Measurements from ENCODE around the gene FHOD3. TPM values are rescaled to one million over a fixed set of nuclear protein-coding genes. Genes with fewer than 3 reads are reported as not detected.

Gene FHOD3
- total and polyA plus RNA-seq, 2 of the 8 experiments (the other 6 are each of a cell fraction or from before 2014, with no cell fraction given), result 9.7 to 10.5 TPM

DNA sequence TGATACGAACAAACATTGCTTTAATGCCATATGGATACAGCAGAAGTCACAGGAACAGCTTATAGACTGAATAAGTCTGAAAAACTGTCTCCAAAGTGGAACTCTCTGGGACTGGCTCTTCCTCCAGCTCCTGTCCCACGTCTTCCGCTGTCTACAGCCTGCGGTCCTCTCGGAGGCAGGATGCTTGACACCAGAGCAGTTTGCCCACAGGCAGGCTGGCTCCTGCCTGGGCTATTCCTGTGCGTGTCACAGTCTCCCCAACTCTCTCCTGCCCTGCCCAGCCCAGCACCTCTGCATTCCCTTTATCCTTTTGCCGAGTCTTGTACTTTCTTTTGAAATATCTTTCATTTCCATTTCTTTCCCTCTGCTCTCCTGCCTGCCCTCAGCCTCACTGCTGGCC, 234.1 kb downstream of the FHOD3 start:
- no peak overlapping the region for H2AFZ ChIP-seq (ENCODE audit: low read length)
- WGBS, 2 experiments (ENCODE audit: extremely low coverage in 1 of 2, insufficient coverage in 1 of 2, insufficient read length in 1 of 2, insufficient replicate concordance in 2 of 2, low coverage in 1 of 2, low lambda C conversion rate in 2 of 2, missing lambda C conversion rate in 1 of 2), result 91% methylated on average over 7 of the region's 7 CpGs; no CpG with 5 or more reads in 1 of the 2 experiments
- no peak overlapping the region for H3K4me3 ChIP-seq (ENCODE audit: extremely low read depth in 1 of 4, insufficient read depth in 2 of 4, low read depth in 3 of 4, low read length in 4 of 4)
- no peaks in the 10 kb centered on the region for H3K27me3 ChIP-seq (replicated peaks in 1 of 4; ENCODE audit: control insufficient read depth in 3 of 4, extremely low read depth in 1 of 4, insufficient read depth in 3 of 4, low read length in 3 of 4)
- no peak overlapping the region for H3K9ac ChIP-seq (replicated peaks in 1 of 4; ENCODE audit: extremely low read depth in 1 of 4, low read depth in 3 of 4, low read length in 3 of 4)
- H3K27ac ChIP-seq (ENCODE audit: low read depth, low read length), result no peak overlapping the region
- no peak overlapping the region for H2BK15ac ChIP-seq (ENCODE audit: low read length)
- H2AK5ac ChIP-seq (ENCODE audit: low read depth, low read length), result no peak overlapping the region
- H3K18ac ChIP-seq (ENCODE audit: extremely low read depth, low read length), result no peak overlapping the region
- H4K20me1 ChIP-seq (replicated peaks in 1 of 2; ENCODE audit: control insufficient read depth in 1 of 2, insufficient read depth in 2 of 2, low read length in 2 of 2), result no peaks in the 10 kb centered on the region
- CTCF ChIA-PET (ENCODE audit: partially characterized antibody), result no interaction called here
- POLR2A ChIA-PET (ENCODE audit: partially characterized antibody), result no interaction called here
- H4K8ac ChIP-seq (ENCODE audit: extremely low read depth, insufficient read depth, low read length), result no peak overlapping the region; the same call in 1 of the 2 replicates
- H3K79me2 ChIP-seq (ENCODE audit: control insufficient read depth in 1 of 2, insufficient read depth in 2 of 2, low read length in 2 of 2), result no peaks in the 10 kb centered on the region
- no peak overlapping the region for H2BK120ac ChIP-seq (replicated peaks; ENCODE audit: low read depth, low read length)
- no peaks in the 10 kb centered on the region for H3K9me3 ChIP-seq (ENCODE audit: insufficient read depth in 2 of 2, low read depth in 1 of 2, low read length in 1 of 2)
- H3K56ac ChIP-seq (replicated peaks; ENCODE audit: insufficient read length, low read depth, low read length), result no peak overlapping the region
- FAIRE-seq, result no peak
- no peak overlapping the region for H4K91ac ChIP-seq (replicated peaks; ENCODE audit: insufficient read length, low read length)
- H3K4ac ChIP-seq (replicated peaks; ENCODE audit: insufficient read length, low read depth, low read length), result no peak overlapping the region
- H3K14ac ChIP-seq (ENCODE audit: insufficient read length), result no peak overlapping the region
- H2BK5ac ChIP-seq (ENCODE audit: low read depth, low read length), result no peak overlapping the region
- TF ChIP-seq, protein P1, sequence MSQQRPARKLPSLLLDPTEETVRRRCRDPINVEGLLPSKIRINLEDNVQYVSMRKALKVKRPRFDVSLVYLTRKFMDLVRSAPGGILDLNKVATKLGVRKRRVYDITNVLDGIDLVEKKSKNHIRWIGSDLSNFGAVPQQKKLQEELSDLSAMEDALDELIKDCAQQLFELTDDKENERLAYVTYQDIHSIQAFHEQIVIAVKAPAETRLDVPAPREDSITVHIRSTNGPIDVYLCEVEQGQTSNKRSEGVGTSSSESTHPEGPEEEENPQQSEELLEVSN (IDR thresholded peaks at IDR 0.05), result no peak
- TF ChIP-seq KDM5A (IDR thresholded peaks at IDR 0.05; ENCODE audit: low read length) (no peak), POLR2A (IDR thresholded peaks at IDR 0.05; ENCODE audit: control extremely low read depth in 1 of 2, low read depth in 2 of 2, low read length in 2 of 2) (no peak), JUN (IDR thresholded peaks at IDR 0.05; ENCODE audit: low read depth, low read length) (no peak), YY1 (IDR thresholded peaks at IDR 0.05; ENCODE audit: low read depth, low read length) (no peak), EZH2 (IDR thresholded peaks at IDR 0.05; ENCODE audit: low read depth, low read length, severe bottlenecking) (no peak), KDM1A (IDR thresholded peaks at IDR 0.05; ENCODE audit: borderline replicate concordance, low read length) (no peak), TAF7 (optimal IDR thresholded peaks at IDR 0.05; ENCODE audit: borderline replicate concordance, low read depth, low read length) (no peak), EP300 (IDR thresholded peaks at IDR 0.05; ENCODE audit: borderline replicate concordance in 1 of 2, low read depth in 2 of 2, low read length in 2 of 2) (no peak), HDAC2 (IDR thresholded peaks at IDR 0.05; ENCODE audit: borderline replicate concordance in 1 of 2, low read depth in 2 of 2, low read length in 2 of 2) (no peak), CBX8 (IDR thresholded peaks at IDR 0.05; ENCODE audit: borderline replicate concordance, low read depth, low read length) (no peak), CBX5 (IDR thresholded peaks at IDR 0.05; ENCODE audit: low read depth, low read length) (no peak), GTF2F1 (IDR thresholded peaks at IDR 0.05; ENCODE audit: borderline replicate concordance, low read depth, low read length) (no peak)
- H2BK20ac ChIP-seq (ENCODE audit: low read length), result no peak overlapping the region
- H3K4me2 ChIP-seq (ENCODE audit: insufficient read depth in 1 of 2, low read depth in 2 of 2, low read length in 2 of 2), result no peak overlapping the region
- DNase-seq (ENCODE audit: low read depth in 1 of 2, low spot score in 2 of 2), result no peak
- H3K4me1 ChIP-seq (replicated peaks in 1 of 4; ENCODE audit: control insufficient read depth in 3 of 4, insufficient read depth in 4 of 4, low read length in 3 of 4), result peaks cover 0 to 20% (median 5%) of the 10 kb centered on the region in 4 experiments; a peak in 3 of 7 replicates
- no peak overlapping the region for H4K5ac ChIP-seq (ENCODE audit: insufficient read length, low read depth, low read length)
- H3K79me1 ChIP-seq (ENCODE audit: low read depth, low read length), result no peaks in the 10 kb centered on the region
- H3K23ac ChIP-seq (ENCODE audit: insufficient read length), result no peak overlapping the region
- H3K36me3 ChIP-seq (ENCODE audit: control insufficient read depth in 2 of 4, insufficient read depth in 4 of 4, low read length in 3 of 4), result no peaks in the 10 kb centered on the region
- H3K23me2 ChIP-seq (ENCODE audit: low read depth, low read length), result no peaks in the 10 kb centered on the region
- no peak overlapping the region for H2BK12ac ChIP-seq (ENCODE audit: low read depth, low read length)
